Measurements from ENCODE around the gene GGT1.
"Not testable (repeated sequence)": the region's sequence is repeated elsewhere in the genome, so short reads cannot be mapped to it uniquely, and the experiment has no call there.

Gene GGT1

DNA sequence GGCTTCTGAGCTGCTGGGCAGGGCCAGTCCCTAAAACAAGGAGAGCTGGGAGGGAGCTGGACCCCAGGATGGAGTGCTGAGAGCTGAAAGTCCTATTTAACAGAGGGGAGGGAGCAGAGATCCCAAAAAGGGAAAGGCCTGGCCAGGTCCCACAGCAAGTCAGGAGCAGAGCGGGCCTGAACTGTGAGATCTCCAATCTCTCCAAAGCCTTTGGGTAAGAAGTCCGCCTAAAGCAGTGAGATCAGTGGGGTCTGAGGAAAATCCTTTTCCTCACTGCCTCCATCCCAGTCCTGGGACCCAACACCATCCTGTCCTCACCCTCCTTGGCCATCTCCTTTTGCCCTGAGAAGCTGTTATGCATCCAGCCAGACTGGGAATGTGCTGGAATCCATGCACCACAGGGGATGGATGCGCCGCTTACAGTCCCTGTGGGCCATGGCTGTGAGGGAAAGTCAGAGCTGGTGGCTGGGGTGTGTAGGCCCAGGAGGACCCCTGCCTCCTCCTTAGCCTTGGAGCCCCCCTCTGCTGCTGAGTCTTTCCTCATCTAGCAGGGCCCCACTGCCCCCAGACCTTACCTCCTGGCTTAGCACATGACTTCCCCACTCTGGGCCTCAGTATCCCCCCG, 18.7 kb upstream of the GGT1 start:
- DNase-seq (ENCODE audit: low read depth) = no peak

DNA sequence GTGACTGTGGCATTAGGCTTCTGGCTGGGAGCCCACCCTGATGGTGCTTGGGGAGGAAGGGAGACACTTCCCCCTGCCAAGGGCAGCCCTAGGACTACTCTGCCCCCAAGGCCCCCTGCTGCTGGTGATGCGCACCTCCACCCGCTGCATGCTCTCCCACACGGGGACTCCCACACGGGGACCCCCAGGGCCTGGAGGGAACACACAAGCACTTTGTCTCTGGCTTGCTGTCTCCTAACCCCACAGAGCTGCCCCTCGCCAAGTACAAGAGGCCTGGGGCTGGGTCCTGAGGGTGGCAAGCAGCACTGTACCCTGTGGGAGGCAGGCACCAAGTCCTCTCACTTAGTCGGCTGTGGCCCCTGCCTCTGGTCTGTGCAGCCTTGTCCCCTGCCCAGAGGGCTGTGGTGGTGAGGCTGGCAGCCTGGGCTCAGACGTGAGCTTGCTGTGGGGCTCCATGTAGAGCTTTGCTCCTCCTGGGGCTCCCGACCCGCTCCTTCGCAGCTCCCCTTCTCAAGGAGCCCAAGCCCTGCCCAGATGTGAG, 18.1 kb upstream of the GGT1 start:
- DNase-seq (ENCODE audit: low read depth) = no peak

GRCh38 chr22:24585461-24585860, 17.5 kb upstream of the GGT1 start:
- no peak for DNase-seq (ENCODE audit: low read depth)

GRCh38 chr22:24585927-24586546, 17.0 kb upstream of the GGT1 start:
- no peak for DNase-seq (ENCODE audit: low read depth)

DNA sequence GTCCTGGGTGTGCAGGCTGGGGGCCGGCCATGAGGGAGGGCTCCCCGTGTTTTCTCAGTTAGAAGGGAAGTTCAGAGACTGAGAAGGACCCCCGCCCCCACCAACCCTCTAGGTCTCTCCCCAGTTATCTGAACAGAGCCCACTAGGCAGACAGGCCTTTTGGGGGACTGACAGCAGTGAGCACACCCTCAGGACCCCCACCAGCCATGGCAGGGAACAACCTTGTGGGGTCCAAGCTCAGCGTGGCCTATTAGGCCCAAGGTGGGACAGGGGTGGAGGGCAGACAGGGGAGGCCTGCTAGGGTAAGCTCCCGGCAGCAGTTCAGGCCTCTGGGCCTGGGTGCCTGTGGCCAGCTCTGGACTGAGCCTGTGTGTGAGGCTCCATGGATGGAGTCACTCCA, 15.7 kb upstream of the GGT1 start:
- no peak for DNase-seq (ENCODE audit: low read depth)

- DNase-seq (ENCODE audit: low read depth) = no peak
Observed at GRCh38 chr22:24587948-24588347, 15.0 kb upstream of the GGT1 start.

- DNase-seq (ENCODE audit: low read depth) = no peak
Observed at GRCh38 chr22:24588381-24588756, 14.6 kb upstream of the GGT1 start.

GRCh38 chr22:24588757-24589481, 14.1 kb upstream of the GGT1 start:
- DNase-seq (ENCODE audit: low read depth) = no peak

- DNase-seq (ENCODE audit: low read depth) = no peak
Observed at GRCh38 chr22:24589518-24590030, 13.4 kb upstream of the GGT1 start.

DNA sequence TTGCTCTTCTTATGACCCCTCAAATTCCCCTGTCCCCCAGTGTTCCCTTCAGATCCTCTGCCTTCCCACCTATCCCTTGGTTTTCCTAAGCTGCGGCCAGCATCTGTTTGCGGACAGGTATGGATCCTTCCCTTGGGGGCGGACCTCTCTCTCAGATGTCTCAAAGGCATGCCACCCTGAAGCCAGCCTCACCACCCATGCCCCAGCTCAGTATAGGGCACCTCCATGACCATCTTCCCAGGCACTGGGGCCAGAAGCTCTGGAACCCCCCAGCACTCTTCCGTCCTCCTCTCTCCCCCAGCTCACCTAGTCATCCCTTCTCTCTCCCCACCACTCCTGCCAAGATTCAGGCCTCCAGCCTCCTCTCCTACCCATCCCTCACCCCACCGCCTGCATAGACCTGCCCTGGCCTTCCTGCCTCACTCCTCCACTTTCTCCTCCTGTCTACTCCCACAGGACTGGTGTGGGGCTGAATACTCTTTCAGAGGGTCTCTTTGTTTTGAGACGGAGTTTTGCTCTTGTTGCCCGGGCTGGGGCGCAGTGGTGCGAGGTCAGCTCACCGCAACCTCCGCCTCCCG, 12.3 kb upstream of the GGT1 start:
- no peak for DNase-seq (ENCODE audit: low read depth)

GRCh38 chr22:24591286-24591830, 11.6 kb upstream of the GGT1 start:
- DNase-seq (ENCODE audit: low read depth) = no peak

GRCh38 chr22:24592058-24592850, 10.7 kb upstream of the GGT1 start:
- no peak for DNase-seq (ENCODE audit: low read depth)

GRCh38 chr22:24592851-24593558, 10.0 kb upstream of the GGT1 start, which contains the start of gene LRRC75B:
Gene LRRC75B (minus strand): TSS chr22:24593073. CDS start chr22:24593039, 34 bp downstream.
- DNase-seq (ENCODE audit: low read depth) = peak; percentile 39

GRCh38 chr22:24593559-24593835, 9.5 kb upstream of the GGT1 start:
- not testable (repeated sequence) for DNase-seq (ENCODE audit: low read depth)

GRCh38 chr22:24593836-24594568, 9.0 kb upstream of the GGT1 start:
- no peak for DNase-seq (ENCODE audit: low read depth)

DNA sequence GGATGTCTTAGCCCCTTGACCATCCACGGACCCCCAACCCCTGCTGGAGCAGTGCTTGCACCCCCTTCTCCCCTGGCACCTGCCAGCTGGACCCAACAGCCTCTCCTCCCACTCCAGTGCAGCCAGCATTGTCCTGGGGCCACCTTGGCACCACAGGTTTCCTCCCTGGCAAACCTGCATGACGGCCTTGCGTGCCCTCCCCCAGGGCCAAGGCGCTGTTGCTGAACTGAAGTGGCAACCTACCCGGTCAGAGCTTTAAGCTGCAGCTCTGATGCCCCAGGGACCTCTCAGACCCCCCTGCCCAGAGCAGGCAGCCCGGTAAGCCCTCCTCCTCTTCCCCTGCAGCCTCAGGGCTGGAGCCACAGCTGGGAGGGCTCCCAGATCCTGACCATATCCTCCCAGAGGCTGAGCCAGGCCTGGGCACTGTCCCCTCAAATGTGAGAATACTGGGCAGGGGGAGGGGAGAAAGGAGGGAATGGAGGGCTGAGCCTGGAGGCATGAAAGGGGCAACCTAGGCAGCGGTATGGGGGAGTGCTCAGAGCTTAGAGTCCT, 8.3 kb upstream of the GGT1 start:
- DNase-seq (ENCODE audit: low read depth) = no peak

DNA sequence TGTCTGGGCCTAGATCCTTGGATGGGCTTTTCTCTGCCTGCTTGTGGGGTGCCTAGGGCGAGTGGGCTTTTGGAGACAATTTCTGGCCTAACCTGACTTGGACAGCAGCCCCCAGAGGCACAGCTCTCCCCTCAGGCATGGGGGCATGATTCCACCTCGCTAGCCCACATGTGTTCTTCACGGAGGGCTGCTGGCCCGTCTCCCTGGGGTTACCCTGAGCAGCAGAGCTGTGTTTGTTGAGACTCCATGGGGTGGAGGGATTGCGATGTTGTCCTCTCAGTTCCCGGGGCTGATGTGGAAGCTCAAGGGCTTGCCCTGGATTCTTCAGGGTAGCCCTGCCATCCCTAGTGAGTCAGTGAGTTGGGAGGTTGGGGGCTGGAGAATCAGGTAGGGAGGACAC, 7.8 kb upstream of the GGT1 start:
- no peak for DNase-seq (ENCODE audit: low read depth)

DNA sequence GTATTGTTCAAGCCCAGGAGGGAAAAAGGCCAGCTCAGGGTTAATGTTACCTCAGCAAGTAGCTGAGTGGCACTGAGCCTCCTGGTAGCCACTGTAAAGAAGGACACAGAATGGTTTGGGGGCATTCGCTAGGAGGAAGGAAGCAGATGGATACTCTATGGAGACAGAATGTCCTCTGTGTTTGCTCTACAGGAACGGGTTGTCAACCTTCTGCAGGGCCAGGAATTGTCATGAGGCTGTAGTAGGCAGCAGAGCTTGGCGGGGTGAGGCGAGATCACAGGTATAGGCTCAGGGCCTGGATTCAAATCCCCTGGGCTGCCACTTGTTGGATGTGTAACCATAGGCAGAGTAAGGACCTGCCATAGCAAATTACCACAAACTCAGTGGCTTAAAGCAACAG, 7.1 kb upstream of the GGT1 start:
- DNase-seq (ENCODE audit: low read depth) = no peak

DNA sequence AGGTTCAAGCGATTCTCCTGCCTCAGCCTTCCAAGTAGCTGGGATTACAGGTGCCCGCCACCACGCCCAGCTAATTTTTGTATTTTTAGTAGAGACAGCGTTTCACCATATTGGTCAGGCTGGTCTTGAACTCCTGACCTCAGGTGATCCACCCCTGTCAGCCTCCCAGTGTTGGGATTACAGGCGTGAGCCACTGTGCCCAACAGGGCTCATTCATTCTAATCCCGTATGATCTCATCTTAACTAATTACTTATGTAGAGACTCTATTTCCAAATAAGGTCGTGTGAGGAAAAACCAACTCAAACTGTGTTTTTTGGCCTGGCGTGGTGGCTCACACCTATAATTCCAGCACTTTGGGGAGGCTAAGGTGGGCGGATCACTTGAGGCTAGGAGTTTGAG, 5.9 kb upstream of the GGT1 start:
- DNase-seq (ENCODE audit: low read depth) = not testable (repeated sequence)

GRCh38 chr22:24599514-24599913, 3.5 kb upstream of the GGT1 start:
- DNase-seq (ENCODE audit: low read depth) = no peak

Data from HS-5 (cell line).